WTC11 (cell line): ENCODE data around the gene SPRED2. TPM values are rescaled to one million over a fixed set of nuclear protein-coding genes. Genes with fewer than 3 reads are reported as not detected.

Experiments used
- ATAC-seq: fragments of 200-7000 bp; cut with Tn5 transposase; 2 replicates; pipeline ENCODE4 v1.10.0; 2021; ENCODE audit warnings: mild to moderate bottlenecking, moderate library complexity
- CTCF ChIA-PET: fragments of 300-600 bp; sonication (Branson Sonifier 250); formaldehyde crosslinking; loops from one replicate; lab custom pipeline; 2021; ENCODE audit warnings: antibody characterized with exemption; lab: Charles Lee
- POLR2A ChIA-PET: fragments of 350-600 bp; sonication (Branson Sonifier 250); formaldehyde crosslinking; loops from one replicate; lab custom pipeline; 2021; ENCODE audit warnings: antibody characterized with exemption; lab: Charles Lee
- DNase-seq: peaks from one replicate; pipeline ENCODE4 v3.0.0; 2021; ENCODE audit warnings: low spot score
- H3K27ac Mint-ChIP-seq: 2 replicates; pipeline ENCODE4 v1.8.0; 2021; ENCODE audit warnings: mixed read lengths
- H3K27me3 Mint-ChIP-seq: 2 replicates; pipeline ENCODE4 v1.8.0; 2021; ENCODE audit warnings: low read depth, mild to moderate bottlenecking, moderate library complexity, mixed read lengths
- H3K36me3 Mint-ChIP-seq: 2 replicates; pipeline ENCODE4 v1.8.0; 2021; ENCODE audit warnings: mixed read lengths
- H3K4me1 Mint-ChIP-seq: 2 replicates; pipeline ENCODE4 v1.8.0; 2022; ENCODE audit warnings: mixed read lengths
- H3K4me3 Mint-ChIP-seq: 2 replicates; pipeline ENCODE4 v1.8.0; 2021; ENCODE audit warnings: mild to moderate bottlenecking, moderate library complexity, mixed read lengths
- H3K9me3 Mint-ChIP-seq: 2 replicates; pipeline ENCODE4 v1.8.0; 2021; ENCODE audit warnings: mixed read lengths
- CREB1 ChIP-seq: sonication (generic); formaldehyde crosslinking; IDR thresholded peaks from 2 replicates; pipeline ENCODE4 v1.8.0; 2023; ENCODE audit warnings: mild to moderate bottlenecking, missing genetic modification reagents
- ESRRA ChIP-seq: sonication (generic); formaldehyde crosslinking; IDR thresholded peaks from 2 replicates; pipeline ENCODE4 v1.8.1; 2022; ENCODE audit warnings: mild to moderate bottlenecking, missing genetic modification reagents, borderline replicate concordance
- GRHL2 ChIP-seq: fragments of 250-450 bp; sonication (Bioruptor Pico); IDR thresholded peaks from 2 replicates; pipeline ENCODE4 v1.8.0; 2022; ENCODE audit warnings: mild to moderate bottlenecking, moderate library complexity; ENCODE audit not compliant: insufficient replicate concordance, severe bottlenecking
- MXD4 ChIP-seq: fragments of 250-450 bp; sonication (Bioruptor Pico); IDR thresholded peaks from 2 replicates; pipeline ENCODE4 v1.8.0; 2021; ENCODE audit warnings: mild to moderate bottlenecking, moderate library complexity, borderline replicate concordance
- NR1H2 ChIP-seq: sonication (generic); formaldehyde crosslinking; IDR thresholded peaks from 2 replicates; pipeline ENCODE4 v1.9.0; 2021; ENCODE audit warnings: mild to moderate bottlenecking, moderate library complexity, missing genetic modification reagents
- PRRX2 ChIP-seq: fragments of 250-450 bp; sonication (Bioruptor Pico); IDR thresholded peaks from 2 replicates; pipeline ENCODE4 v1.8.0; 2021; ENCODE audit warnings: mild to moderate bottlenecking
- SMAD4 ChIP-seq: sonication (generic); formaldehyde crosslinking; IDR thresholded peaks from 2 replicates; pipeline ENCODE4 v1.8.0; 2022; ENCODE audit warnings: mild to moderate bottlenecking, missing genetic modification reagents
- TEAD1 ChIP-seq: sonication (generic); formaldehyde crosslinking; IDR thresholded peaks from 2 replicates; pipeline ENCODE4 v1.8.0; 2022; ENCODE audit warnings: mild to moderate bottlenecking, missing genetic modification reagents
- ZNF396 ChIP-seq: fragments of 250-450 bp; sonication (Bioruptor Pico); IDR thresholded peaks from 2 replicates; pipeline ENCODE4 v1.8.0; 2021; ENCODE audit warnings: mild to moderate bottlenecking, moderate library complexity, borderline replicate concordance
- ZNF671 ChIP-seq: fragments of 250-450 bp; sonication (Bioruptor Pico); IDR thresholded peaks from 2 replicates; pipeline ENCODE4 v1.8.0; 2021; ENCODE audit warnings: mild to moderate bottlenecking
- total RNA-seq: library from RNA; stranded (reverse); gene quantifications from 3 replicates; pipeline ENCODE4 v1.2.3, GENCODE V29; 2021
- TF ChIP-seq, protein P1 (sequence below): sonication (generic); formaldehyde crosslinking; IDR thresholded peaks from 2 replicates; pipeline ENCODE4 v1.8.0; 2022; ENCODE audit warnings: mild to moderate bottlenecking, missing genetic modification reagents
- TF ChIP-seq, protein P2 (sequence below): fragments of 200-600 bp; IDR thresholded peaks from 2 replicates; pipeline ENCODE4 v1.8.0; 2022; ENCODE audit warnings: antibody characterized with exemption
- TF ChIP-seq, protein P3 (sequence below): sonication (generic); formaldehyde crosslinking; IDR thresholded peaks from 2 replicates; pipeline ENCODE4 v1.8.1; 2022; ENCODE audit warnings: low read depth, missing genetic modification reagents, borderline replicate concordance
- TF ChIP-seq, protein P4 (sequence below): sonication (generic); formaldehyde crosslinking; IDR thresholded peaks from 2 replicates; pipeline ENCODE4 v1.8.0; 2022; ENCODE audit warnings: mild to moderate bottlenecking, missing genetic modification reagents
- TF ChIP-seq, protein P5 (sequence below): sonication (generic); formaldehyde crosslinking; IDR thresholded peaks from 2 replicates; pipeline ENCODE4 v1.8.1; 2022; ENCODE audit warnings: low read depth, mild to moderate bottlenecking, moderate library complexity, missing genetic modification reagents, borderline replicate concordance
- TF ChIP-seq, protein P6 (sequence below): sonication (generic); formaldehyde crosslinking; IDR thresholded peaks from 2 replicates; pipeline ENCODE4 v1.8.1; 2023; ENCODE audit warnings: mild to moderate bottlenecking, missing genetic modification reagents, moderate library complexity
- TF ChIP-seq, protein P7 (sequence below): sonication (generic); formaldehyde crosslinking; IDR thresholded peaks from 2 replicates; pipeline ENCODE4 v1.8.0; 2022; ENCODE audit warnings: missing genetic modification reagents
- TF ChIP-seq, protein P8 (sequence below): sonication (generic); formaldehyde crosslinking; IDR thresholded peaks from 2 replicates; pipeline ENCODE4 v1.8.1; 2023; ENCODE audit warnings: mild to moderate bottlenecking, moderate library complexity, missing genetic modification reagents
- TF ChIP-seq, protein P9 (sequence below): sonication (generic); formaldehyde crosslinking; IDR thresholded peaks from 2 replicates; pipeline ENCODE4 v1.8.0; 2022; ENCODE audit warnings: mild to moderate bottlenecking, missing genetic modification reagents

SPRED2 gene
- total RNA-seq, 1 experiment from 2014 or later: 34.1 TPM

DNA sequence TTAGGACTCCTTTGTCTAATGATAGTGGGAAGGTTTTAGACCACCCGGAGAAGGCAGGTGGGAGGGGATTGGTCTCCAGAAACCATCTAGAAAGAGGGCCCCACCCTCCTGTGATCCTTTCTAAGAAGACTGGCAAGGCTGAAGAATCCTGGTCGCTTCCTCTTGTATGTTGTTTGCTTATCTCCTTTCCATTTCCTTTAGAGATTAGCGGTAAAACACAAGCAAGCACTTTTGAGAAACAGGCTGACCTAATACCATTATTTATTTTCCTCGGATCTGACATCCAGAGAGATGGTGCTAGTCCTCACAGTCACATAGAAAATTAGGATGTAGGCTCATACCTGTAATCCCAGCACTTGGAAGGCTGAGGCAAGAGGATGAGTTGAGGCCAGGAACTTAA, 45.2 kb upstream of the SPRED2 start:
- H3K36me3 Mint-ChIP-seq: no peaks in the 10 kb centered on the region
- H3K4me1 Mint-ChIP-seq: peaks cover 6% of the 10 kb centered on the region
- ChIA-PET CTCF (no interaction called here), POLR2A (no interaction called here)
- TF ChIP-seq, protein P1, sequence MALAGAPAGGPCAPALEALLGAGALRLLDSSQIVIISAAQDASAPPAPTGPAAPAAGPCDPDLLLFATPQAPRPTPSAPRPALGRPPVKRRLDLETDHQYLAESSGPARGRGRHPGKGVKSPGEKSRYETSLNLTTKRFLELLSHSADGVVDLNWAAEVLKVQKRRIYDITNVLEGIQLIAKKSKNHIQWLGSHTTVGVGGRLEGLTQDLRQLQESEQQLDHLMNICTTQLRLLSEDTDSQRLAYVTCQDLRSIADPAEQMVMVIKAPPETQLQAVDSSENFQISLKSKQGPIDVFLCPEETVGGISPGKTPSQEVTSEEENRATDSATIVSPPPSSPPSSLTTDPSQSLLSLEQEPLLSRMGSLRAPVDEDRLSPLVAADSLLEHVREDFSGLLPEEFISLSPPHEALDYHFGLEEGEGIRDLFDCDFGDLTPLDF (CRISPR knock-in tag): no peak
- TF ChIP-seq, protein P2, sequence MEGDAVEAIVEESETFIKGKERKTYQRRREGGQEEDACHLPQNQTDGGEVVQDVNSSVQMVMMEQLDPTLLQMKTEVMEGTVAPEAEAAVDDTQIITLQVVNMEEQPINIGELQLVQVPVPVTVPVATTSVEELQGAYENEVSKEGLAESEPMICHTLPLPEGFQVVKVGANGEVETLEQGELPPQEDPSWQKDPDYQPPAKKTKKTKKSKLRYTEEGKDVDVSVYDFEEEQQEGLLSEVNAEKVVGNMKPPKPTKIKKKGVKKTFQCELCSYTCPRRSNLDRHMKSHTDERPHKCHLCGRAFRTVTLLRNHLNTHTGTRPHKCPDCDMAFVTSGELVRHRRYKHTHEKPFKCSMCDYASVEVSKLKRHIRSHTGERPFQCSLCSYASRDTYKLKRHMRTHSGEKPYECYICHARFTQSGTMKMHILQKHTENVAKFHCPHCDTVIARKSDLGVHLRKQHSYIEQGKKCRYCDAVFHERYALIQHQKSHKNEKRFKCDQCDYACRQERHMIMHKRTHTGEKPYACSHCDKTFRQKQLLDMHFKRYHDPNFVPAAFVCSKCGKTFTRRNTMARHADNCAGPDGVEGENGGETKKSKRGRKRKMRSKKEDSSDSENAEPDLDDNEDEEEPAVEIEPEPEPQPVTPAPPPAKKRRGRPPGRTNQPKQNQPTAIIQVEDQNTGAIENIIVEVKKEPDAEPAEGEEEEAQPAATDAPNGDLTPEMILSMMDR: no peak
- TF ChIP-seq, protein P3, sequence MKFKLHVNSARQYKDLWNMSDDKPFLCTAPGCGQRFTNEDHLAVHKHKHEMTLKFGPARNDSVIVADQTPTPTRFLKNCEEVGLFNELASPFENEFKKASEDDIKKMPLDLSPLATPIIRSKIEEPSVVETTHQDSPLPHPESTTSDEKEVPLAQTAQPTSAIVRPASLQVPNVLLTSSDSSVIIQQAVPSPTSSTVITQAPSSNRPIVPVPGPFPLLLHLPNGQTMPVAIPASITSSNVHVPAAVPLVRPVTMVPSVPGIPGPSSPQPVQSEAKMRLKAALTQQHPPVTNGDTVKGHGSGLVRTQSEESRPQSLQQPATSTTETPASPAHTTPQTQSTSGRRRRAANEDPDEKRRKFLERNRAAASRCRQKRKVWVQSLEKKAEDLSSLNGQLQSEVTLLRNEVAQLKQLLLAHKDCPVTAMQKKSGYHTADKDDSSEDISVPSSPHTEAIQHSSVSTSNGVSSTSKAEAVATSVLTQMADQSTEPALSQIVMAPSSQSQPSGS (CRISPR knock-in tag): no peak
- TF ChIP-seq TEAD1 (CRISPR knock-in tag) (no peak), ZNF396 (CRISPR knock-in tag) (no peak), MXD4 (CRISPR knock-in tag) (no peak), PRRX2 (CRISPR knock-in tag) (no peak), GRHL2 (CRISPR knock-in tag) (no peak), SMAD4 (no peak), ZNF671 (CRISPR knock-in tag) (no peak), NR1H2 (no peak), ESRRA (CRISPR knock-in tag) (no peak), CREB1 (CRISPR knock-in tag) (no peak)
- TF ChIP-seq, protein P4, sequence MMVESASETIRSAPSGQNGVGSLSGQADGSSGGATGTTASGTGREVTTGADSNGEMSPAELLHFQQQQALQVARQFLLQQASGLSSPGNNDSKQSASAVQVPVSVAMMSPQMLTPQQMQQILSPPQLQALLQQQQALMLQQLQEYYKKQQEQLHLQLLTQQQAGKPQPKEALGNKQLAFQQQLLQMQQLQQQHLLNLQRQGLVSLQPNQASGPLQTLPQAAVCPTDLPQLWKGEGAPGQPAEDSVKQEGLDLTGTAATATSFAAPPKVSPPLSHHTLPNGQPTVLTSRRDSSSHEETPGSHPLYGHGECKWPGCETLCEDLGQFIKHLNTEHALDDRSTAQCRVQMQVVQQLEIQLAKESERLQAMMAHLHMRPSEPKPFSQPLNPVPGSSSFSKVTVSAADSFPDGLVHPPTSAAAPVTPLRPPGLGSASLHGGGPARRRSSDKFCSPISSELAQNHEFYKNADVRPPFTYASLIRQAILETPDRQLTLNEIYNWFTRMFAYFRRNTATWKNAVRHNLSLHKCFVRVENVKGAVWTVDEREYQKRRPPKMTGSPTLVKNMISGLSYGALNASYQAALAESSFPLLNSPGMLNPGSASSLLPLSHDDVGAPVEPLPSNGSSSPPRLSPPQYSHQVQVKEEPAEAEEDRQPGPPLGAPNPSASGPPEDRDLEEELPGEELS (CRISPR knock-in tag): no peak
- TF ChIP-seq, protein P5, sequence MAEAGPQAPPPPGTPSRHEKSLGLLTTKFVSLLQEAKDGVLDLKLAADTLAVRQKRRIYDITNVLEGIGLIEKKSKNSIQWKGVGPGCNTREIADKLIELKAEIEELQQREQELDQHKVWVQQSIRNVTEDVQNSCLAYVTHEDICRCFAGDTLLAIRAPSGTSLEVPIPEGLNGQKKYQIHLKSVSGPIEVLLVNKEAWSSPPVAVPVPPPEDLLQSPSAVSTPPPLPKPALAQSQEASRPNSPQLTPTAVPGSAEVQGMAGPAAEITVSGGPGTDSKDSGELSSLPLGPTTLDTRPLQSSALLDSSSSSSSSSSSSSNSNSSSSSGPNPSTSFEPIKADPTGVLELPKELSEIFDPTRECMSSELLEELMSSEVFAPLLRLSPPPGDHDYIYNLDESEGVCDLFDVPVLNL: no peak
- TF ChIP-seq, protein P6, sequence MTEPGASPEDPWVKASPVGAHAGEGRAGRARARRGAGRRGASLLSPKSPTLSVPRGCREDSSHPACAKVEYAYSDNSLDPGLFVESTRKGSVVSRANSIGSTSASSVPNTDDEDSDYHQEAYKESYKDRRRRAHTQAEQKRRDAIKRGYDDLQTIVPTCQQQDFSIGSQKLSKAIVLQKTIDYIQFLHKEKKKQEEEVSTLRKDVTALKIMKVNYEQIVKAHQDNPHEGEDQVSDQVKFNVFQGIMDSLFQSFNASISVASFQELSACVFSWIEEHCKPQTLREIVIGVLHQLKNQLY (CRISPR knock-in tag): no peak
- TF ChIP-seq, protein P7, sequence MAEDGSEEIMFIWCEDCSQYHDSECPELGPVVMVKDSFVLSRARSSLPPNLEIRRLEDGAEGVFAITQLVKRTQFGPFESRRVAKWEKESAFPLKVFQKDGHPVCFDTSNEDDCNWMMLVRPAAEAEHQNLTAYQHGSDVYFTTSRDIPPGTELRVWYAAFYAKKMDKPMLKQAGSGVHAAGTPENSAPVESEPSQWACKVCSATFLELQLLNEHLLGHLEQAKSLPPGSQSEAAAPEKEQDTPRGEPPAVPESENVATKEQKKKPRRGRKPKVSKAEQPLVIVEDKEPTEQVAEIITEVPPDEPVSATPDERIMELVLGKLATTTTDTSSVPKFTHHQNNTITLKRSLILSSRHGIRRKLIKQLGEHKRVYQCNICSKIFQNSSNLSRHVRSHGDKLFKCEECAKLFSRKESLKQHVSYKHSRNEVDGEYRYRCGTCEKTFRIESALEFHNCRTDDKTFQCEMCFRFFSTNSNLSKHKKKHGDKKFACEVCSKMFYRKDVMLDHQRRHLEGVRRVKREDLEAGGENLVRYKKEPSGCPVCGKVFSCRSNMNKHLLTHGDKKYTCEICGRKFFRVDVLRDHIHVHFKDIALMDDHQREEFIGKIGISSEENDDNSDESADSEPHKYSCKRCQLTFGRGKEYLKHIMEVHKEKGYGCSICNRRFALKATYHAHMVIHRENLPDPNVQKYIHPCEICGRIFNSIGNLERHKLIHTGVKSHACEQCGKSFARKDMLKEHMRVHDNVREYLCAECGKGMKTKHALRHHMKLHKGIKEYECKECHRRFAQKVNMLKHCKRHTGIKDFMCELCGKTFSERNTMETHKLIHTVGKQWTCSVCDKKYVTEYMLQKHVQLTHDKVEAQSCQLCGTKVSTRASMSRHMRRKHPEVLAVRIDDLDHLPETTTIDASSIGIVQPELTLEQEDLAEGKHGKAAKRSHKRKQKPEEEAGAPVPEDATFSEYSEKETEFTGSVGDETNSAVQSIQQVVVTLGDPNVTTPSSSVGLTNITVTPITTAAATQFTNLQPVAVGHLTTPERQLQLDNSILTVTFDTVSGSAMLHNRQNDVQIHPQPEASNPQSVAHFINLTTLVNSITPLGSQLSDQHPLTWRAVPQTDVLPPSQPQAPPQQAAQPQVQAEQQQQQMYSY: no peak
- TF ChIP-seq, protein P8, sequence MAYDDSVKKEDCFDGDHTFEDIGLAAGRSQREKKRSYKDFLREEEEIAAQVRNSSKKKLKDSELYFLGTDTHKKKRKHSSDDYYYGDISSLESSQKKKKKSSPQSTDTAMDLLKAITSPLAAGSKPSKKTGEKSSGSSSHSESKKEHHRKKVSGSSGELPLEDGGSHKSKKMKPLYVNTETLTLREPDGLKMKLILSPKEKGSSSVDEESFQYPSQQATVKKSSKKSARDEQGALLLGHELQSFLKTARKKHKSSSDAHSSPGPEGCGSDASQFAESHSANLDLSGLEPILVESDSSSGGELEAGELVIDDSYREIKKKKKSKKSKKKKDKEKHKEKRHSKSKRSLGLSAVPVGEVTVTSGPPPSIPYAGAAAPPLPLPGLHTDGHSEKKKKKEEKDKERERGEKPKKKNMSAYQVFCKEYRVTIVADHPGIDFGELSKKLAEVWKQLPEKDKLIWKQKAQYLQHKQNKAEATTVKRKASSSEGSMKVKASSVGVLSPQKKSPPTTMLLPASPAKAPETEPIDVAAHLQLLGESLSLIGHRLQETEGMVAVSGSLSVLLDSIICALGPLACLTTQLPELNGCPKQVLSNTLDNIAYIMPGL: no peak
- TF ChIP-seq, protein P9, sequence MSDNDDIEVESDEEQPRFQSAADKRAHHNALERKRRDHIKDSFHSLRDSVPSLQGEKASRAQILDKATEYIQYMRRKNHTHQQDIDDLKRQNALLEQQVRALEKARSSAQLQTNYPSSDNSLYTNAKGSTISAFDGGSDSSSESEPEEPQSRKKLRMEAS: no peak
- no peak overlapping the region for H3K27ac Mint-ChIP-seq
- DNase-seq: no peak
- H3K4me3 Mint-ChIP-seq: no peak overlapping the region
- no peaks in the 10 kb centered on the region; the same call in 1 of the 2 replicates for H3K27me3 Mint-ChIP-seq
- no peak for ATAC-seq
- H3K9me3 Mint-ChIP-seq: peaks cover 5% of the 10 kb centered on the region
